Liver (tissue), 9 donors: ENCODE data around the gene PLA2R1. TPM values are rescaled to one million over a fixed set of nuclear protein-coding genes. Genes with fewer than 3 reads are reported as not detected.

Experiments used
- DNase-seq: peaks from one replicate; pipeline ENCODE4 v3.0.0-alpha.2; 2017; ENCODE audit warnings: low spot score
- H3K27ac ChIP-seq, 2 donors: one replicate each; pipeline ENCODE4 v1.7.0; 2013; ENCODE audit warnings: inconsistent platforms in 2 of 2, low read length in 2 of 2, control low read depth in 1 of 2, low read depth in 1 of 2, mild to moderate bottlenecking in 1 of 2
- H3K27me3 ChIP-seq, 4 donors: one replicate each; pipeline versions ENCODE4 v1.6.1 to v1.7.0; 2013; ENCODE audit warnings: low read length in 3 of 4, inconsistent platforms in 1 of 4, mild to moderate bottlenecking in 1 of 4, moderate library complexity in 1 of 4; ENCODE audit not compliant: control insufficient read depth in 4 of 4, insufficient read depth in 4 of 4
- H3K36me3 ChIP-seq, 4 donors: one replicate each; pipeline versions ENCODE4 v1.6.1 to v1.7.0; 2013; ENCODE audit warnings: low read length in 3 of 4, mild to moderate bottlenecking in 3 of 4, low read depth in 1 of 4, moderate library complexity in 1 of 4; ENCODE audit not compliant: control insufficient read depth in 4 of 4, insufficient read depth in 3 of 4
- H3K4me1 ChIP-seq, 4 donors: one replicate each; pipeline versions ENCODE4 v1.6.1 to v1.7.0; 2013; ENCODE audit warnings: low read length in 3 of 4, mild to moderate bottlenecking in 3 of 4, moderate library complexity in 1 of 4; ENCODE audit not compliant: control insufficient read depth in 4 of 4, insufficient read depth in 4 of 4
- H3K4me3 ChIP-seq, 3 donors: one replicate each; pipeline versions ENCODE4 v1.6.1 to v1.7.0; 2013; ENCODE audit warnings: low read length in 3 of 3, control low read depth in 1 of 3, low read depth in 1 of 3, mild to moderate bottlenecking in 1 of 3
- H3K9ac ChIP-seq, 2 donors: one replicate each; pipeline ENCODE4 v1.7.0; 2013; ENCODE audit warnings: low read length in 2 of 2, mild to moderate bottlenecking in 2 of 2, moderate library complexity in 2 of 2, control low read depth in 1 of 2, low read depth in 1 of 2
- H3K9me3 ChIP-seq, 4 donors: one replicate each; pipeline versions ENCODE4 v1.6.1 to v1.7.0; 2013; ENCODE audit warnings: low read length in 3 of 4; ENCODE audit not compliant: control insufficient read depth in 4 of 4
- FOXA1 ChIP-seq: IDR thresholded peaks from 2 replicates; pipeline ENCODE4 v1.6.1; 2016; ENCODE audit warnings: antibody characterized with exemption
- FOXA2 ChIP-seq: IDR thresholded peaks from 2 replicates; pipeline ENCODE4 v1.6.1; 2016; ENCODE audit warnings: antibody characterized with exemption
- HNF4G ChIP-seq: IDR thresholded peaks from 2 replicates; pipeline ENCODE4 v1.6.1; 2016; ENCODE audit warnings: antibody characterized with exemption
- JUND ChIP-seq, 2 donors: IDR thresholded peaks; 2 replicates each; pipeline ENCODE4 v1.6.1; 2016; ENCODE audit warnings: antibody characterized with exemption in 2 of 2
- MAX ChIP-seq: IDR thresholded peaks from 2 replicates; pipeline ENCODE4 v1.6.1; 2016; ENCODE audit warnings: antibody characterized with exemption
- NR2F2 ChIP-seq: IDR thresholded peaks from 2 replicates; pipeline ENCODE4 v1.6.1; 2016; ENCODE audit warnings: antibody characterized with exemption
- RAD21 ChIP-seq, 2 donors: IDR thresholded peaks; 2 replicates each; pipeline ENCODE4 v1.6.1; 2016; ENCODE audit warnings: antibody characterized with exemption in 2 of 2, mild to moderate bottlenecking in 2 of 2
- RXRA ChIP-seq, 2 donors: IDR thresholded peaks; 2 replicates each; pipeline ENCODE4 v1.6.1; 2017 to 2018; ENCODE audit warnings: antibody characterized with exemption in 2 of 2, mild to moderate bottlenecking in 1 of 2
- SP1 ChIP-seq: IDR thresholded peaks from 2 replicates; pipeline ENCODE4 v1.6.1; 2018; ENCODE audit warnings: antibody characterized with exemption, mild to moderate bottlenecking
- TAF1 ChIP-seq: conservative IDR thresholded peaks from 2 replicates; pipeline ENCODE4 v1.6.1; 2016; ENCODE audit warnings: antibody characterized with exemption, mild to moderate bottlenecking
- YY1 ChIP-seq: IDR thresholded peaks from 2 replicates; pipeline ENCODE4 v1.6.1; 2016; ENCODE audit warnings: antibody characterized with exemption, mild to moderate bottlenecking
- ZBTB33 ChIP-seq: IDR thresholded peaks from 2 replicates; pipeline ENCODE4 v1.6.1; 2016; ENCODE audit warnings: antibody characterized with exemption
- WGBS: extraction: QIAGEN DNeasy Blood & Tissue Kit; methylation state at CpG from one replicate; pipeline ENCODE4 v1.1.7; 2013; 5-methylcytosine and 5-hydroxymethylcytosine counted together
- polyA plus RNA-seq, 2 donors: library from polyadenylated mRNA; stranded (reverse) in 1 of 2; unstranded in 1 of 2; fragments of 200-250 nt in 1 of 2; fragments of >200 nt in 1 of 2; fragmentation: Nextera tagmentation in 1 of 2; extraction: Ambion mirVana in 1 of 2; gene quantifications; one replicate each; pipeline versions ENCODE4 v1.2.1 to v1.2.3, GENCODE V29; 2013 to 2015
- total RNA-seq, 2 donors: library from RNA; depleted of rRNA; stranded (reverse); fragments of >200 nt; gene quantifications; one replicate each; pipeline ENCODE4 v1.2.3, GENCODE V29; 2014
- TF ChIP-seq, protein P1 (sequence below): fragments of 150-350 bp; IDR thresholded peaks from 2 replicates; pipeline ENCODE4 v1.5.1; 2017; ENCODE audit warnings: improper control_type of control experiment, low read depth, low read length; ENCODE audit not compliant: missing input control
- donor health status: healthy.
- donor health status: healthy.
- donor health status: healthy.
- donor health status: healthy.
- donor health status: healthy.

Gene PLA2R1
- total and polyA plus RNA-seq, 4 donors: 0.61 to 2.3 (median 0.66) TPM

- 43% methylated on average over 3 of the region's 3 CpGs for WGBS
- DNase-seq: no peak
Observed at GRCh38 chr2:159982270-159982669, 80.1 kb downstream of the PLA2R1 start.

GRCh38 chr2:159976527-159977160 is 85.8 kb downstream of the PLA2R1 start:
- WGBS: 79% methylated on average over 5 of the region's 5 CpGs
- no peak for DNase-seq

More at GRCh38 chr2:159982270-159982669, 80.1 kb downstream of the PLA2R1 start:
- Histone ChIP-seq H3K27me3 (peaks cover 0 to 2% (median 0%) of the 10 kb centered on the region in 4 donors), H3K4me1 (no peaks in the 10 kb centered on the region), H3K9ac (no peak overlapping the region), H3K36me3 (no peaks in the 10 kb centered on the region), H3K9me3 (peaks cover 0 to 5% (median 2%) of the 10 kb centered on the region in 4 donors), H3K27ac (no peak overlapping the region), H3K4me3 (no peak overlapping the region)
- TF ChIP-seq ZBTB33: no peak
- TF ChIP-seq HNF4G: no peak
- TF ChIP-seq JUND (IDR thresholded peaks at IDR 0.05): no peak
- no peak for TF ChIP-seq TAF1
- TF ChIP-seq RAD21 (IDR thresholded peaks at IDR 0.05): no peak
- no peak for TF ChIP-seq NR2F2

More at GRCh38 chr2:159976527-159977160, 85.8 kb downstream of the PLA2R1 start:
- no peaks in the 10 kb centered on the region for H3K9me3 ChIP-seq
- no peaks in the 10 kb centered on the region for H3K4me1 ChIP-seq
- peaks cover 0 to 5% (median 0%) of the 10 kb centered on the region in 4 donors for H3K27me3 ChIP-seq
- H3K36me3 ChIP-seq: no peaks in the 10 kb centered on the region
- no peak overlapping the region for H3K4me3 ChIP-seq
- no peak overlapping the region for H3K9ac ChIP-seq
- H3K27ac ChIP-seq: no peak overlapping the region
- TF ChIP-seq FOXA1 (no peak), SP1 (no peak), FOXA2 (no peak), RXRA (IDR thresholded peaks at IDR 0.05) (no peak), MAX (no peak), YY1 (no peak), RAD21 (IDR thresholded peaks at IDR 0.05) (no peak), ZBTB33 (no peak), NR2F2 (no peak)
- TF ChIP-seq, protein P1, sequence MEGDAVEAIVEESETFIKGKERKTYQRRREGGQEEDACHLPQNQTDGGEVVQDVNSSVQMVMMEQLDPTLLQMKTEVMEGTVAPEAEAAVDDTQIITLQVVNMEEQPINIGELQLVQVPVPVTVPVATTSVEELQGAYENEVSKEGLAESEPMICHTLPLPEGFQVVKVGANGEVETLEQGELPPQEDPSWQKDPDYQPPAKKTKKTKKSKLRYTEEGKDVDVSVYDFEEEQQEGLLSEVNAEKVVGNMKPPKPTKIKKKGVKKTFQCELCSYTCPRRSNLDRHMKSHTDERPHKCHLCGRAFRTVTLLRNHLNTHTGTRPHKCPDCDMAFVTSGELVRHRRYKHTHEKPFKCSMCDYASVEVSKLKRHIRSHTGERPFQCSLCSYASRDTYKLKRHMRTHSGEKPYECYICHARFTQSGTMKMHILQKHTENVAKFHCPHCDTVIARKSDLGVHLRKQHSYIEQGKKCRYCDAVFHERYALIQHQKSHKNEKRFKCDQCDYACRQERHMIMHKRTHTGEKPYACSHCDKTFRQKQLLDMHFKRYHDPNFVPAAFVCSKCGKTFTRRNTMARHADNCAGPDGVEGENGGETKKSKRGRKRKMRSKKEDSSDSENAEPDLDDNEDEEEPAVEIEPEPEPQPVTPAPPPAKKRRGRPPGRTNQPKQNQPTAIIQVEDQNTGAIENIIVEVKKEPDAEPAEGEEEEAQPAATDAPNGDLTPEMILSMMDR: no peak
